ENCODE measurements around the gene SPATA31E1. TPM values are rescaled to one million over a fixed set of nuclear protein-coding genes. Genes with fewer than 3 reads are reported as not detected.

The SPATA31E1 gene
- total RNA-seq, 4 donors from 2014 or later: not detected

DNA sequence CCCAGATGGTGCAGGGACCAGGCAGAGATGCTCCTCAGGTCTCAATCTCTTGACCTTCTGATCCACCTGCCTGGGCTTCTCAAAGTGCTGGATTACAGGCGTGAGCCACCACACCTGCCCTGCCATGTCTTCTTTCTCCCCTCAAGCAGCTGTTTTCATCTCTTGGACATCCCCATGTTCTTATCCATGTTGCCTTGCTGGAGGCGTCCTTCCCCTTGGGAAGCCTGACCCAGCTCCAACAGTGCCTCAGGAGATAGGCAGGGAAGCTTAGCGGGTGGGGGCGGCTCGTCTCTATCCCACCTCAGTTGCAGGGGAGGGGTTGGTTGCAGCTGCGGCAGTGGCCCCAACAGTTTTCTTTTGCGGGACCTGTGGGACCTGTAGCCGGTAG lies 24.7 kb upstream of the SPATA31E1 start:
- H3K4me3 ChIP-seq (ENCODE audit: low read depth, poor library complexity, severe bottlenecking): no peak overlapping the region
- intact Hi-C loops (cut with DNase I; ENCODE audit: low total_unique reads): no loop called here
- WGBS, 2 donors: 96 to 97% methylated on average over 8 of the region's 8 CpGs
- no peak for TF ChIP-seq POLR2A (IDR thresholded peaks at IDR 0.05)
- TF ChIP-seq, protein P1, sequence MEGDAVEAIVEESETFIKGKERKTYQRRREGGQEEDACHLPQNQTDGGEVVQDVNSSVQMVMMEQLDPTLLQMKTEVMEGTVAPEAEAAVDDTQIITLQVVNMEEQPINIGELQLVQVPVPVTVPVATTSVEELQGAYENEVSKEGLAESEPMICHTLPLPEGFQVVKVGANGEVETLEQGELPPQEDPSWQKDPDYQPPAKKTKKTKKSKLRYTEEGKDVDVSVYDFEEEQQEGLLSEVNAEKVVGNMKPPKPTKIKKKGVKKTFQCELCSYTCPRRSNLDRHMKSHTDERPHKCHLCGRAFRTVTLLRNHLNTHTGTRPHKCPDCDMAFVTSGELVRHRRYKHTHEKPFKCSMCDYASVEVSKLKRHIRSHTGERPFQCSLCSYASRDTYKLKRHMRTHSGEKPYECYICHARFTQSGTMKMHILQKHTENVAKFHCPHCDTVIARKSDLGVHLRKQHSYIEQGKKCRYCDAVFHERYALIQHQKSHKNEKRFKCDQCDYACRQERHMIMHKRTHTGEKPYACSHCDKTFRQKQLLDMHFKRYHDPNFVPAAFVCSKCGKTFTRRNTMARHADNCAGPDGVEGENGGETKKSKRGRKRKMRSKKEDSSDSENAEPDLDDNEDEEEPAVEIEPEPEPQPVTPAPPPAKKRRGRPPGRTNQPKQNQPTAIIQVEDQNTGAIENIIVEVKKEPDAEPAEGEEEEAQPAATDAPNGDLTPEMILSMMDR (IDR thresholded peaks at IDR 0.05): no peak
- DNase-seq (ENCODE audit: low spot score in 2 of 2): no peak

DNA sequence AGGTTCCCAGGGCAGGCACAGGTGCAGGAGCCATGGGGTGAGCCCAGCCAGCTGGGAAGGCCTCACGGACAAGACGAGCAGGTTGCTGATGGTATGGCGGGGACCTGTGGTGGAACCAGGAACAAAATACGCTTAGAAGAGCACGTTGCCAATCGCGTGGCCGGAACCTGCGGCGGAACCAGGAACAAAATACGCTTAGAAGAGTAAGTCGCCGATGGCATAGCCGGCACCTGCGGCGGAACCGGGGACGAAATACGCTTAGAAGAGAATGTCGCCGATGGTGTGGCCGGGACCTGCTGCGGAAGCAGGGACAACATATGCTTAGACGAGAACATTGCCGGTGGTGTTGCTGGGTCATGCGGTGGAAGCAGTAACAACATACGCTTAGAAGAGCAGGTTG lies 23.5 kb upstream of the SPATA31E1 start:
- intact Hi-C loops (cut with DNase I; ENCODE audit: low total_unique reads): no loop called here
- DNase-seq (ENCODE audit: low spot score in 2 of 2): no peak
- WGBS, 2 donors: 97% methylated on average over 27 of the region's 27 CpGs
- H3K4me3 ChIP-seq (ENCODE audit: low read depth, poor library complexity, severe bottlenecking): no peak overlapping the region
- TF ChIP-seq, protein P1 (IDR thresholded peaks at IDR 0.05): no peak
- TF ChIP-seq POLR2A (IDR thresholded peaks at IDR 0.05): no peak

DNA sequence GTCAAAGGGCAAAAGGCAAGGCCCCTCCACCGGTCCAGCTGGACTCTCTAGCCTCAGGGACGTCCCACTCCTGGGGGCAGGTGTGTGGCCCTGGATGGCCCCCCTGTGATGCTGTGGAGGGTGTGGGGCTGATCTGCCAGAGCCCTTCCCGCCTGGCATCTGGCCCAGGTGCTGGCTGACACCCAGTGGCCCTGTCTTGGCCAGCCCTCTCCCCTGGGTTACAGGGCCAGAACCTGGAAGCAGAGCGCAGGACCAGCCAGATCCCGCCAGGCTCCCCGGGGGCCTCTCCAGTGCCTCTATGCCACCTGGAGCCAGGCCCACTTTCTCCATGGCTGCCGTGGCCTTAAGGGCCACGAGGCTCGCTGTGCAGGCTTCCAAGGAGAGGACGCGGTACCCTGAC lies 22.9 kb upstream of the SPATA31E1 start:
- no peak overlapping the region for H3K4me3 ChIP-seq (ENCODE audit: low read depth, poor library complexity, severe bottlenecking)
- WGBS, 2 donors: 90 to 93% methylated on average over 2 to 7 of the region's 11 CpGs
- no peak for TF ChIP-seq POLR2A (IDR thresholded peaks at IDR 0.05)
- no peak for DNase-seq (ENCODE audit: low spot score in 2 of 2)
- intact Hi-C loops (cut with DNase I; ENCODE audit: low total_unique reads): no loop called here

DNA sequence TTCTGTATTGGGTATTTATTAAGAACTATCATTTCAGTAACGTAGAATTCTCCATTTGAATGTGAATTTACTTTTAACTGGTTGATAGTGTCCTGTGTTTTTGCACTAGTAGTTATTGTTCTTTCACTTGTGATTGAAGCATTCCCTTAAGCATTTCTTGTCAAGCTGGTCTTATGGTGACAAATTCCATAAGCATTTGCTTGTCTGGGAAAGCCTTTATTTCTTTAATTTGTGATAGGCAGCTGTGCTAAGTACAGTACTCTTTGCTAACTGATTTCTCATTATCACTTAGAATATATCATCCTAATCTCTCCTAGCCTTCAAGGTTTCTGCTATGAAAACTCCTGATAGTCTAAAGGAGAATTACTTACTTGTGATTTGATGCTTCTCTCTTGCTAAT lies 21.3 kb upstream of the SPATA31E1 start:
- intact Hi-C loops (cut with DNase I; ENCODE audit: low total_unique reads): no loop called here
- WGBS, 2 donors: 86 to 90% methylated on average over 1 of the region's 1 CpG
- TF ChIP-seq, protein P1 (IDR thresholded peaks at IDR 0.05): no peak
- TF ChIP-seq POLR2A (IDR thresholded peaks at IDR 0.05): no peak
- no peak for DNase-seq (ENCODE audit: low spot score in 2 of 2)
- no peak overlapping the region for H3K4me3 ChIP-seq (ENCODE audit: low read depth, poor library complexity, severe bottlenecking)

DNA sequence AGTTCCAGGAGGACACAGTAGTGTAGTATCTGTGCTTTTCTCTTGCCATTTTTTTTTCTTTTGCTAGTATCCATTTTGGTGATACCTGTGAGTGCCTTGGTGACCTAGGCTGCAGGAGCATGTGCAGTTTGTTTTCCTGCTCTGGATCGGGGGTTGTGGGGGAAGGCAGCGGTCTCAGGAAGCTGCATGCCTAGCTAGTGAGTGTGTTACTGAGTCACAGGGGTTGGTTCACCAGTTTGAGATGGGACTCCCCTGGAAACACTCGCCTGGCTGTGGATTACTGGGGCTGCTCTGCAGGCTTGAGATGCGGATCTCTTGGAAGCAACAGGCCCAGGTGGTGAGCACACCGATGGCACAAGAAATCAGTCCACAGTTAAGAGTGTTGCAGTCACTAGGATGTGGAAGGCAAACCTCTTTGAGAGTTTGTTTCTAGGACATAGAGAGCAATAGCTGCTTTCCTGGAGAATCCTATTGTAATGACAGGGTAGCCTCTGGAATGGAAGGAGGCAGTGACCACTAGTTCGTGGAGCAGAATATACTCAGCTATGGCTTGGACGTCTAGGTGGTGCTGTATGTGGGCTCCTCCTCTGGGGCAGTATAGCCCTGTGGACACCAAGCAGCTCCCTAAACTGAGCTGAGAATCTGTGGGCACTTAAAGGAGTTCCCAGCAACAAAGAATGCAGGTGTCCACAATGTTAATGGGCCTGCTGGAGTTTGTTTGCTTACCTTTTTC lies 20.0 kb upstream of the SPATA31E1 start:
- no peak for TF ChIP-seq POLR2A (IDR thresholded peaks at IDR 0.05)
- TF ChIP-seq, protein P1 (IDR thresholded peaks at IDR 0.05): no peak
- 78 to 83% methylated on average over 7 of the region's 7 CpGs for WGBS, 2 donors
- no peak overlapping the region for H3K4me3 ChIP-seq (ENCODE audit: low read depth, poor library complexity, severe bottlenecking)
- no peak for DNase-seq (ENCODE audit: low spot score in 2 of 2)
- intact Hi-C loops (cut with DNase I; ENCODE audit: low total_unique reads): no loop called here

DNA sequence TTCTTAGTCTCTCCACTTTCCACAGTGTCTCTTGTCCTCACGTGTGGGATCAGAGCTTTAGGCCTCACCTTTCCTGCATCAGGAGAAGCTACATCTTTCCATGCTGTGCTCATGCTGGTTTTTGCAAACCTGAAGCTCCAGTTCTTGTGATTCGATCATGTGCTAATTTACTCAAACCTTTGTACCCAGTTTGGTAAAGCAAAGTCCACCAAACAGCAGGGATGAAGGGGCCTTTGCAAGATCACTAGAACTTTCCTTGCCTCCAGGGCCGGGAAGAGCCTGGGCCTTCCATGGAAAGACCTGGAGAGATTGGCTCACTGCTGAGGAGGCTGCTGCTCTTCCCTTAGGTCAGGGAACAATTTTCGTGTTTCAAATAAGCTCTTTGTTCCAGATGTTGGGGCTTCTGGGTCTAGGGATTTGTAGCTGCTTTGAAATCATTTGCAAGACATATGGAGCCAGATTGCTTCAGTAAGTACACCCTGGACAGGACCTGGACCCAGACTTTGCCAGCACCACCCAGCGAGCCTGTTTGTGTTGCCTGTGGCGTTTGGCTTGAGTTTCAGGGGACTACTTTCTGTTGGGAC lies 18.7 kb upstream of the SPATA31E1 start:
- no peak for DNase-seq (ENCODE audit: low spot score in 2 of 2)
- TF ChIP-seq POLR2A (IDR thresholded peaks at IDR 0.05): no peak
- TF ChIP-seq, protein P1 (IDR thresholded peaks at IDR 0.05): no peak
- WGBS, 2 donors: 56 to 63% methylated on average over 6 of the region's 6 CpGs
- intact Hi-C loops (cut with DNase I; ENCODE audit: low total_unique reads): no loop called here
- H3K4me3 ChIP-seq (ENCODE audit: low read depth, poor library complexity, severe bottlenecking): no peak overlapping the region

Measured in lower leg skin (tissue), 4 donors.